NCI-H1694 (cell line): Measurements from ENCODE around the gene CDV3.

ENCODE experiments used
- DNase-seq: peaks from one replicate; lab custom pipeline; 2025; lab: John Stamatoyannopoulos, UW

CDV3 gene

GRCh38 chr3:133606902-133607301, 33.4 kb downstream of the CDV3 start:
- no peak for DNase-seq

GRCh38 chr3:133607816-133608215, 34.3 kb downstream of the CDV3 start:
- DNase-seq, result no peak

- no peak for DNase-seq
Measured at GRCh38 chr3:133608388-133608787, 34.9 kb downstream of the CDV3 start.

GRCh38 chr3:133610031-133610430, 36.5 kb downstream of the CDV3 start:
- DNase-seq, result no peak

- no peak for DNase-seq
Measured at GRCh38 chr3:133611534-133611933, 38.0 kb downstream of the CDV3 start.

- DNase-seq, result no peak
Measured at GRCh38 chr3:133620066-133620784, 46.7 kb downstream of the CDV3 start.

GRCh38 chr3:133627789-133628188, 54.3 kb downstream of the CDV3 start:
- no peak for DNase-seq

- no peak for DNase-seq
Measured at GRCh38 chr3:133629146-133629545, 55.7 kb downstream of the CDV3 start.

- DNase-seq, result no peak
Measured at GRCh38 chr3:133633439-133633838, 60.0 kb downstream of the CDV3 start.
